Keratinocyte (primary cell): ENCODE results near the gene DNM2. TPM values are rescaled to one million over a fixed set of nuclear protein-coding genes. Genes with fewer than 3 reads are reported as not detected.
"Not testable (repeated sequence)": the region's sequence is repeated elsewhere in the genome, so short reads cannot be mapped to it uniquely, and the experiment has no call there.

Experiments used
- DNase-seq: peaks from one replicate; pipeline ENCODE4 v3.0.0-alpha.2; 2011; ENCODE audit warnings: low read depth, missing footprints, low spot score
- FAIRE-seq: peaks from 2 replicates; lab custom pipeline; 2011; peaks lifted over from hg19 to GRCh38; lab: Jason Lieb, UNC
- H2AFZ ChIP-seq: 2 replicates; pipeline ENCODE4 v1.6.0; 2012; ENCODE audit warnings: low read length, control low read depth, inconsistent platforms; ENCODE audit not compliant: control insufficient read depth
- H3K27ac ChIP-seq: 2 replicates; pipeline ENCODE4 v1.5.1; 2011; ENCODE audit warnings: low read length; ENCODE audit not compliant: control insufficient read depth, insufficient read depth
- H3K27me3 ChIP-seq: 3 replicates; pipeline ENCODE4 v1.6.0; 2011; ENCODE audit warnings: low read length; ENCODE audit not compliant: control insufficient read depth, insufficient read depth; ENCODE audit errors: extremely low read depth
- H3K36me3 ChIP-seq, 2 experiments: 2 replicates in 1 of 2; 3 replicates in 1 of 2; pipeline ENCODE4 v1.5.1; 2011; ENCODE audit warnings: low read length in 2 of 2, mild to moderate bottlenecking in 1 of 2; ENCODE audit not compliant: control insufficient read depth in 2 of 2, insufficient read depth in 2 of 2; ENCODE audit errors: extremely low read depth in 1 of 2
- H3K4me1 ChIP-seq: 3 replicates; pipeline ENCODE4 v1.5.1; 2011; ENCODE audit warnings: low read length; ENCODE audit not compliant: control insufficient read depth, insufficient read depth; ENCODE audit errors: extremely low read depth
- H3K4me2 ChIP-seq: 3 replicates; pipeline ENCODE4 v1.6.0; 2011; ENCODE audit warnings: low read depth, low read length; ENCODE audit not compliant: control insufficient read depth, insufficient read depth; ENCODE audit errors: extremely low read depth
- H3K4me3 ChIP-seq, 3 experiments: fragments of 200-600 bp in 1 of 3; sonication (generic) in 1 of 3; 2 replicates in 2 of 3; 3 replicates in 1 of 3; pipeline ENCODE4 v1.5.1; 2011 to 2016; ENCODE audit warnings: low read length in 3 of 3, mild to moderate bottlenecking in 3 of 3, control low read depth in 2 of 3, inconsistent platforms in 1 of 3, low read depth in 1 of 3, mixed read lengths in 1 of 3, mixed run types in 1 of 3, moderate library complexity in 1 of 3; ENCODE audit not compliant: control insufficient read depth in 2 of 3, insufficient read depth in 2 of 3; ENCODE audit errors: extremely low read depth in 1 of 3
- H3K79me2 ChIP-seq: 2 replicates; pipeline ENCODE4 v1.6.0; 2012; ENCODE audit warnings: low read length; ENCODE audit not compliant: control insufficient read depth, insufficient read depth
- H3K9ac ChIP-seq: 3 replicates; pipeline ENCODE4 v1.6.0; 2011; ENCODE audit warnings: low read length; ENCODE audit not compliant: control insufficient read depth, insufficient read depth; ENCODE audit errors: extremely low read depth
- H3K9me1 ChIP-seq: 3 replicates; pipeline ENCODE4 v1.6.0; 2011; ENCODE audit warnings: low read length; ENCODE audit not compliant: control insufficient read depth, insufficient read depth; ENCODE audit errors: extremely low read depth
- H3K9me3 ChIP-seq: 2 replicates; pipeline ENCODE4 v1.5.1; 2012; ENCODE audit warnings: low read depth, low read length; ENCODE audit not compliant: control insufficient read depth
- H4K20me1 ChIP-seq: 3 replicates; pipeline ENCODE4 v1.6.0; 2011; ENCODE audit warnings: low read length; ENCODE audit not compliant: control insufficient read depth, insufficient read depth; ENCODE audit errors: extremely low read depth
- CTCF ChIP-seq, 3 experiments: IDR thresholded peaks in 1 of 3; conservative IDR thresholded peaks in 1 of 3; optimal IDR thresholded peaks in 1 of 3; 2 replicates in 2 of 3; 3 replicates in 1 of 3; pipeline versions ENCODE3 to v1.5.1; 2011; ENCODE audit warnings: low read length in 3 of 3, mild to moderate bottlenecking in 3 of 3, moderate library complexity in 2 of 3, control low read depth in 1 of 3, inconsistent platforms in 1 of 3; ENCODE audit not compliant: insufficient read depth in 2 of 3; ENCODE audit errors: extremely low read depth in 1 of 3
- EZH2 ChIP-seq: IDR thresholded peaks from one replicate; pipeline ENCODE4 v1.6.1; 2012; ENCODE audit warnings: inconsistent platforms, mild to moderate bottlenecking, low read length, moderate library complexity
- dilution Hi-C: fragments of 300-500 bp; cut with MboI; formaldehyde crosslinking; loops from one replicate; pipeline ENCODE4 v1.7.0; 2020; ENCODE audit warnings: low sequenced_read_pairs; ENCODE audit not compliant: extremely low pct_ligation_motif_present
- polyA plus RNA-seq, 5 experiments: library from polyadenylated mRNA; depleted of rRNA in 3 of 5; stranded (reverse) in 3 of 5; stranded (forward) in 1 of 5; unstranded in 1 of 5; fragments of >200 nt; gene quantifications; 1 replicate in 1 of 5; 2 replicates in 3 of 5; 3 replicates in 1 of 5; pipeline versions ENCODE4 v1.2.1 to v1.2.3, GENCODE V29; 2011 to 2012; ENCODE audit warnings: missing spikeins in 2 of 5, low read depth in 1 of 5, low replicate concordance in 1 of 5

DNM2 gene
- polyA plus RNA-seq, 1 donor (not counting 4 experiments of a cell fraction or from before 2014, with no cell fraction given), result 60.1 TPM

- Histone ChIP-seq H4K20me1 (no peaks in the 10 kb centered on the region), H3K27me3 (no peaks in the 10 kb centered on the region), H2AFZ (no peak overlapping the region), H3K27ac (no peak overlapping the region), H3K4me3 (no peak overlapping the region), H3K9ac (no peak overlapping the region), H3K36me3 (no peaks in the 10 kb centered on the region), H3K4me1 (peaks cover 15% of the 10 kb centered on the region), H3K9me1 (no peaks in the 10 kb centered on the region), H3K4me2 (no peak overlapping the region), H3K79me2 (peaks cover 19% of the 10 kb centered on the region), H3K9me3 (no peaks in the 10 kb centered on the region)
- no peak for FAIRE-seq
- no peak for TF ChIP-seq CTCF (optimal IDR thresholded peaks at IDR 0.05 in 1 of 3, IDR thresholded peaks at IDR 0.05 in 1 of 3, conservative IDR thresholded peaks at IDR 0.05 in 1 of 3; ENCODE audit: extremely low read depth in 1 of 3, insufficient read depth in 2 of 3, low read length in 3 of 3)
- TF ChIP-seq EZH2, result no peak
- dilution Hi-C loops, result no loop called here
- DNase-seq, result no peak
These were observed 151.1 kb downstream of the DNM2 start for GRCh38 chr19:10868872-10869547.

GRCh38 chr19:10869872-10870311 is 152.0 kb downstream of the DNM2 start:
- H4K20me1 ChIP-seq, H3K27ac ChIP-seq, H3K9me3 ChIP-seq, H3K4me3 ChIP-seq, H2AFZ ChIP-seq, H3K36me3 ChIP-seq, DNase-seq, dilution Hi-C loops, H3K27me3 ChIP-seq, H3K4me2 ChIP-seq, H3K9ac ChIP-seq, H3K9me1 ChIP-seq, FAIRE-seq: not testable (repeated sequence)
- Histone ChIP-seq H3K4me1 (peaks cover 12% of the 10 kb centered on the region), H3K79me2 (peaks cover 26% of the 10 kb centered on the region)
